Activated CD4-positive, CD25-positive, alpha-beta regulatory T cell treated with anti-CD3 and anti-CD28 coated beads, Interleukin-2, amount 50 U/mL, for 16 hours (primary cell): ENCODE measurements around the gene NELL1.

Experiments used
- DNase-seq: peaks from one replicate; pipeline ENCODE4 v3.0.0-alpha.2; 2020; ENCODE audit warnings: low read depth, low spot score

NELL1 gene

GRCh38 chr11:20874358-20874757 lies 205.0 kb downstream of the NELL1 start:
- DNase-seq = no peak

DNA sequence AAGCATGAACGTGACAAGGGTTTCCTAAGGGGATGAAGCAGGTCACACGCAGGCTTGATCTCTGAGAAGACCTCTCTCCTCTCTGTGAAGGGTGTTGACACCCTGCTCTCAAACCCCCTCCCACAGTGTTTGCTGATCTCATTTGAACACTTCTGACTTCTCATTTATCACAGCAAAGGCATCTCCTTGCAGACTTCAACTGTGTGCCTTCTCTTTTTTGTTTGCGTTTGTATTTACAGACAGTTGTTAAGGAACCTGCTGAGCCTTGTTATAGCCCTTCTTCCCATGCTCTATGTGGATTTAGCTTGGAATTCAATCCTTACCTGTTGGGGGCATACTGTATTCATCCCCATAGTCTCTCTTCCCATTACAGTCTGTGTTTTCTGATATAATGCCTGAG lies 206.5 kb downstream of the NELL1 start:
- DNase-seq = no peak

DNA sequence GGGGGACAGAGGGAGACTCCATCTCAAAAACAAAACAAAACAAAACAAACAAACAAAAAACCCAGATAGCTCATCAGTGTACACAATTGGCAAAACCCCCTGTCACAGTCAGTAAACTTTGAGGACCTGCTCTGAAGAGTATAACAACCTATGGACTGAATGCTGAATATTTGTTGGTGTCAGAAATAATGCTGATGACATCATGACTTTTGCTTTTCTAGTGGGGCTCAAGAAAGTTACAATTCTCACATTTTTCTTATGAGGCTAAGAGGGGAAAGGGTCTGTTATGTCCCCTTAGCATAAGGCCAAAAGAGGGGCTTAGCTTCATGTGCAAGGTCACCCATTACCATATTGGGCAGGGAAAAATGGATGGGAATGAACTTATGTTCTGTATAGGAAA lies 207.4 kb downstream of the NELL1 start:
- DNase-seq = no peak

GRCh38 chr11:20880094-20880493 lies 210.7 kb downstream of the NELL1 start:
- no peak for DNase-seq

- DNase-seq = no peak
Observed at GRCh38 chr11:20881328-20882079, 212.1 kb downstream of the NELL1 start.

DNA sequence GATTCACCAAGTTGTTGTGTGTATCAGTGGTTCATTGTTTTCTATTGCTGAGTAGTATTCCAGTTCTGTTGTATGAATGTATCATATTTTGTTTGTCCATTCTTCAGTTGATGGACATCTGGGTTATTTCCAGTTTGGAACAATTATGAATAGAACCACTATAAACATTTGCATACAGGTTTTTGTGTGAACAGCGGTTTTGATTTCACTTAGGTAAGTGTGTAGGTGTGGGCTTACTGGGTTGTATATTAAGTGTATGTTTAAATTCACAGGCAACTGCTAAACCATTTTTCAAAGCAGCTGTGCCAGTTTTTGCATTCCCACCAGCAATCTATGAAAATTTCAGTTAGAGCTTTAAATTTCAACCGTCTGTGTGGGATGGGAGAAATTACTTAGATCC lies 217.8 kb downstream of the NELL1 start:
- DNase-seq = no peak

GRCh38 chr11:20894296-20894695 lies 224.9 kb downstream of the NELL1 start:
- DNase-seq = no peak

DNA sequence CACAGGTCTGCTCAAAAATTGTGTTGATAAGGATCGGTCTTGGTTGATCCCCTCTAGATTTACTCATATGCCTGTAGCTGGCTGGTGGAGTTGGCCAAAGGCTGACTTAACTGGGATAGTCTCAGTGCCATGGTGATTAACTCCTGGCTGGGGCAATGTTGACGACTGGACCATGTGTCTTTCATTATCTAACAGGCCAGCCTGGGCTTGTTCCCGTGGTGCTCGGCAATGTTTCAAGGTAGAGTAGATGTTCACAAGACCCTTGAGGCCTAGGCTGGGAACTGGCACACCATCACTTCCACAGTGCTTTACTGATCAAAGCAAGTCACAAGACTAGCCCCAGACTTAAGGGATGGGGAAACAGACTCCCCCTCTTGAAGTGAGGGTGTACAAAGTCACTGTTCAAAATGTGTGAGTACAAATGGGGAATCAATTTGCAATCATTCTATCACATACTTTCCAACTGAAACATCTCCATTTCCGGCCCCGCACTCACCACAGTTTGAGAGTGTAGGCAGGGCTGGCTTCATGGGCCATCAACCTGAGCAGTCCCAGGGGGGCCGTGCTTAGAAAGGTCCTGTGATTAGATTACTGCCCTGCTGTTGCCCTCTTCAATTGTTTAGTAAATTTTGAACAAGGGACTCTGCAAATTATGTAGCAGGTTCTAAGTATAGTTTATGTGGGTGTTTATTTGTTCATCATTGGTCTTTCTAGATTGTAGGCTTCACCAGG lies 240.8 kb downstream of the NELL1 start:
- DNase-seq = no peak

- no peak for DNase-seq
Observed at GRCh38 chr11:20910733-20911132, 241.3 kb downstream of the NELL1 start.

GRCh38 chr11:20912065-20912821 lies 242.9 kb downstream of the NELL1 start:
- no peak for DNase-seq

DNA sequence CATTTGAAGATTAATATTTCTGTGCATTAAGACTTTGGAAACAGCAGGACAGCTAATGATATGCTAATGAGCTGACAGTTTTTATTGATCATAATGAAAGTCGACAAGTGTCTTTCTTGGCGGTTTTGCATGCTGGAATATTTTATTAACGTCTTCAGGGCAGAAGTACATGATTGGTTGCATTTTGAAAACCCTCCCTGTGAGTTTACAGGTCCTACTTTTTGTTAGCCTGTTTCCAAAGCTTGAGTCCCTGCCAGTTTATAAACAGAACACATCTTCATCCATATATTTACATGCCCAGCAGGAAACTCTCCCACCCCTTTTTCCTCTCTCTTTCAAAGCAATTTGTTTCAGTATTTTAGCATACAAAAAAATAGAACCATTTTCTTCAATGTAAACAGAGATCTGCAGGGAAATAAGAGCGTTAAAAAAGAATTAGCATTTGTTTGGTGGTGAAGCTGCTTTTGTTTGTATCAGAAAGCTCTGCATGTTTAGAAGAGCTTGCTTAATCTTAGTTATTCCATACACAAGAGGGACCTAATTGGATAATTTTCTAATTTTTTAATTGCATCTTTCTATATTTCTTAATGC lies 243.6 kb downstream of the NELL1 start:
- no peak for DNase-seq

DNA sequence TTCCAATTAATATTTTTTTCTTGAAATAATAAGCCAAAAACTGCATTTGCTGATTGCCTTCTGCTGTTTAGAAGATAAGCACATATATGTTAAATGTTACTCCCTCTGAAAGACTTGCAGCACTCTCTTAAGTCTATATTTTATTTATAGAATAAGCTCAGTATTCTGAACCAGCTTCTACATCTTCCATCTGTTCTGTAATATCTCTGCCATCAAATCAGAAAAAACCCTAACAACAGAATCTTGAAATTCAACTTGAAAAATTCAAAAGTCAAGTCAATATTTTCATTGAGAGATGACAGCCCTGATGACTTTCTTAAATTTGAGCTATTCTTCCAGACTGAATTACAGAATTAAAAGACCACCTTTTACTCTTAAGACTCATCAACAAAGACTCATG lies 247.9 kb downstream of the NELL1 start:
- DNase-seq = no peak

- DNase-seq = no peak
Observed at GRCh38 chr11:20926799-20927540, 257.6 kb downstream of the NELL1 start.

- DNase-seq = no peak
Observed at GRCh38 chr11:20931029-20931428, 261.6 kb downstream of the NELL1 start.

DNA sequence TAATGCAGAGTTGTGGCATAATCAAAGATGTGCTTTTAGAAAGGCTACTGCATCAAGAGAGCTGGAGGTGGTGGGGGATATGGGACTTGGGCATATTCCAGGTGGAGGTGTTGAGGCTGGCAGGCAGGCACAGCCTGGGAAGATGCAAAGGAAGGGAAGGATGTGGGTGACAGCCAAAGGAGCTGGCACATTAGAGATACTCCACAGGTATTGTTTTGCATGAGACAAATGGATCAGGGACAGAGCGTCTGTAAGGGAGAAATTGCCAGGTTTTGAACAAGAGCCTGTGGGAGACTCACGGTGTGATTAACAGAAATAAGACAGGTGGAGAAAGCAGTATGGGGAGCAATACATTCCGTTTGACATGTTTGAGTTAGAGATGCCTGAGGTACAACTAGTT lies 263.7 kb downstream of the NELL1 start:
- DNase-seq = no peak

GRCh38 chr11:20933958-20934357 lies 264.6 kb downstream of the NELL1 start:
- DNase-seq = no peak

- DNase-seq = no peak
Observed at GRCh38 chr11:20934516-20934915, 265.1 kb downstream of the NELL1 start.

DNA sequence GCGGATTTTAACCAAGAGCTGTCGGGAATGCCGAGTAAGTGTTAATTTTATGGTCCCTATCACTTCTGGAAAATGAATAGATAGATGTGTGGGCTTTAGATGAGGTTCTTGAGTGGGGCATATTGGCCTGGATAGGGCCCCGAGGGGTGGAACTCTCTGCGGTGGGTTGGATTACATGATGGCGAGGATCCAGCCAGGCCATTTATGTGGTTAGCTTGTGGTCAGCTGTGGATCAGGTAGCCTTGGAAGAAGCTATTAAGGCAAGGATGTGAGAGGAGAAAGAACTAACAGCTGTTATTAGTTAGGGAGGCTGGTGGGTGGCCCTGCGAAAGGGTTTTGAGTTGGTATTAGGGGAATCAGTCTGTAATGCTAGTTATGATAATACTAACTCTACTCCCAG lies 268.4 kb downstream of the NELL1 start:
- no peak for DNase-seq

- DNase-seq = no peak
Observed at GRCh38 chr11:20949585-20949984, 280.2 kb downstream of the NELL1 start.

DNA sequence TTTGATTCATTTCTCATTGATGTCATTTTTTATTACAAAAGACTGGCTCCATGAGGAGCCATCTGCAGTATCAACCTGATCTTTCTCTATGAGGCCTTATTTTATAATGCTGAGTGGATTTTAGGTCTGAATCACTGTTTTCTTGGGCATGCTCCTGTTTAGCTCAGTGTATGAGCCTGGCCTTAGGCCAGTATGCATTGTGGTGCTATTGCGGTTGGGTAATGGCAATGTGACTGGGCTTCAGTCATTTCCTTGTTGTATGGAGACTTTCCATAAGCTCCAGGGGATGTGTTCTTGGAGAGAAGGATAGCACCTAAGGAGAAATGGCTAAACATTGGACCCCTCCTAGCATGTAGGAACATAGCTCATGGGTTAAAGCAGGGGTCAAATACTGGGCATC lies 293.2 kb downstream of the NELL1 start:
- no peak for DNase-seq

DNA sequence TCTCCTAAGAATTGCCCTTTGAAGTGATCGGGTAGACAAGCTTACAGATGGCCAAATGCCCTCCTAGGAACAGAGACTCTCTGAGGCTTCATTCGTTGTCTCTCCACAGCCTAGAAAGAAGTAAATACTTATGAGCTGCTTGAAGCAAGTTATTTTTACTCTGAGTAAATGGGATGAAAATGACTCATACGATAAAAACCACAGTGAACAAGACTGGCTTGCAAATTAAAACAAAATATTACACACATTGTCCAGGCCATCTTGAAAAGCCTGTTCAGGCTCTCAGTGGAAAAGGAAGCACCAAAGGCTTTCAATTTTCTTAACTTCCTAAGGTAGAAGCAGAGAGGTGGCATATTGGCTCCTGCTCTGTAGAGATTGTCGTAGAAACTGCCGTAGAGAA lies 294.2 kb downstream of the NELL1 start:
- DNase-seq = no peak

- DNase-seq = no peak
Observed at GRCh38 chr11:20964985-20965384, 295.6 kb downstream of the NELL1 start.
